ENCODE results near the gene P3H2.
A peak's percentile ranks its signal among the peaks of the same experiment; 100 is the strongest.

P3H2 gene

GRCh38 chr3:190122198-190122771 lies 1.6 kb upstream of the P3H2 start:
- no peak for DNase-seq

DNA sequence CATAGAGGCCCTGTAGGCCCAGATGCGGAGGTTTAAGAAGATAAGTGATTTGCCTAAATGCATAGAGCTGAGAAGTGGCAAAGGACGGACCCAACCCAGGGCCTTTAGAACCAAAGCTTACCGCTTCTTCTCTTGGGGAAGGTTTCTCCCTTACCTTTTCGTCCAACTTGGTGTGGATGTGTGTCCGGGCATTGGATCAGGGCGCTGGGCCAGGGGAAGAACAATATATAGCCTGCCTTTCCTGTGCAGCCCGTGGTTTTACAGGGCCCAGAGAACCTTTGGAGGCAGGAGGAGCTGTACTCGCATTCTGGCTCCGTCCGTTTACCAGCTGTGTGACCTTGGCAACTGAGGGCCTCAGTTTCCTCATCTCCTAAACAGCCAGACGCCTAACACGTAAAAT lies 686 bp upstream of the P3H2 start:
- DNase-seq, result no peak

DNA sequence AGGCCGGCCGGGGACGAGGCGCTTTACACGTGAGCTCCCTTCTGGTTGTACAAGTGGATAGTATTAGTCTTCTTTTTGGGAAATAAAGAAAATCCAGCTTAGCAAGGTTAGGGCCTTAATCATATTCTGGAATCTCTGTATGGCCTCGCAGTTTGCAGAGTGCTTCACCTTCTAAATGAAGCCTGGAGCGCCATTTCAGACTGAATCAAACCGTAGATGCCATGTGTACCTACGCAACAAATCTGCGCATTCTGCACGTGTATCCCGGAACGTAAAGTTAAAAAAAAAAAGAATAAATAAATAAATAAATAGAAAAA lies 322 bp upstream of the P3H2 start:
- no peak for DNase-seq

DNA sequence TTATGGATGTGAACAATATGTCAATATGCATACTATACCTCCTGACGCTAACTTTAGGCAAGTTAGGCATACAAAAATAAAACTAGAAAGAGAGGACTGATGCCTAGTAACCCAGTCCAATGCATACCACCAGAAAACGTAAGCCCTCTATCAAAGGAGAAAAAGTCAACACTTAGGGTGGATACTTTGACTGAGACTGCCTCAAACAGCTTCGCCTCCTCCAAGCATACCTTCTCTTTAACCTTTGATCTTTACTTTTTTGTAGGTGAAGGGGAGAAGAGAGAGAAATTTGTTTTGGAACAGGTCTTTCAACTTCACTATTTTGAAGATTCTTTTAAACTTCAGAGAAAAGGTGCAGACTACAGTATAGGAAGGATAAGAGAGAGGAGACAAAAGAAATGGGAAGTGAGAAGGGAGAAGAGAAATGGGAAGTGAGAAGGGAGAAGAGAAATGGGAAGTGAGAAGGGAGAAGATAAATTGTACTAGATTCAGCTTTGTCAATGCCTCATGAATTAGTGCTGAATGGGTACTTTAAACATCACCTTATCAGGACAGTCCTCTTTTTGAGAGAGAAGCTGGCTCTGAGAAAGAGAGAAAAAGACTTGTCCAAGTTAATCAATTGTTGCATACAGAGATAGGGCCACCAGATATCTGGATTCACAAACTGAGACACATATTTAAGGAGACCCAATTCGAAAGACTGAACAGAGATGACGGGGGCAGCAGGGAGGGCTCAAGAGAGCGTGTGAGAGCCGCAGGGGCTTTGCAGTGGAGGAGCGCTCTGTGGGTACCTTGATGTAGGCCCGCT lies 1.0 kb downstream of the P3H2 start:
- DNase-seq, result peak; percentile 75

DNA sequence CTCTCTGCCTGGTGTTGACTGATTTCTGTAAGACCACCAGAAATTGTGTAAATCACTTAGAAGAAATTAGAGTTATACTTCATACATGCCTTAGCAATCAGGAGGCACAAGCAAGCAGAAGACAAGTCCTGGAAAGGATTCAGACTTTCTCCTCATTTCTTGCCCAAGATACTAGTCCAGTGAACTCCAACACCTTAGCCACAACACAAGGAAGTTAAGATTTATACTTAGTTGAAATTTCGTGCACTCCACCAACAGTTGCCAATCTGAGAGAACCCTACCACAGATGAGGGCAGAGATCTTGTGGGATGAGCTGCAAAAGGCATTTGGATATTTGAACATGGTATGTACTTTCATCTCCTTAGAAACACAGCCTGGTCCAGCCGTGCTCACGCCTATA lies 2.3 kb downstream of the P3H2 start:
- no peak for DNase-seq

- no peak for DNase-seq
Measured at GRCh38 chr3:190117981-190118380, 2.7 kb downstream of the P3H2 start.

GRCh38 chr3:190116551-190117067 lies 4.1 kb downstream of the P3H2 start:
- no peak for DNase-seq

- DNase-seq, result no peak
Measured at GRCh38 chr3:190110826-190111225, 9.9 kb downstream of the P3H2 start.

DNA sequence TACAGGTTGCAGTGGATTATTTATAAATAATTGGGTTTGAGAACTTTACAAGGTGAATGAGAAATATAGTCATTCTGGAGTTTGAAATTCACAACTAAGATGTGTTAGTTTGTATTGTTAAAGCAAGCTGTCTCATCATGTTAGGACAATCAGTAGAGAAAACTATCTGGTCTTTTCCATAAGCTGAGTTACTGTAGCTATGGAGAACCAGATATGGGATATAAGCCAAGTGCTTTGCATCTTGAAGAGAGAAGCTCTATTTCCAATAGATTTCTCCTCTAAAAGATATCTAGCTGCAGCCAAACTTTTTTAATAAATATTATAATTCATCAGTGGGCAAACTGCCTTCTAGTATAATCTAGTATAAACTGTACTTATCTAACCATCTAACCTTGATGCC lies 11.3 kb downstream of the P3H2 start:
- no peak for DNase-seq

DNA sequence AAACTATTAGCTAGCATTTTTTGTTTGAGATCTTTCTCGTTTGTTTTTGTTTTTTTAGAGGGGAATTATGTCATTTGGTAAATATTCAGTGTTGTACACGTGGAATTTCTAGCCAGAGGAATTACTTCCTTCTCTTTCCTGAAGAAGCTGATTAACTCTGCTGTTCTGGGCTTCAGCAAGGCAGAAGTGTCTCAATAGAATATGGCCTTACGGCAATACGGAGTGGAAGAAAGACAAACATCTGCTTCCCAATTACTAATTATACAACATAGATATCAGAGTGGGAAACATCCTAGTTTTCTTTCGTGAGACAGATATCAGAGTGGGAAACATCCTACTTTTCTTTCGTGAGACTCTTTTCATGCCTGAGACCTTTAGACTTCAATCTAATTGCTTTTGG lies 11.9 kb downstream of the P3H2 start:
- DNase-seq, result no peak

- no peak for DNase-seq
Measured at GRCh38 chr3:190105876-190106275, 14.8 kb downstream of the P3H2 start.

DNA sequence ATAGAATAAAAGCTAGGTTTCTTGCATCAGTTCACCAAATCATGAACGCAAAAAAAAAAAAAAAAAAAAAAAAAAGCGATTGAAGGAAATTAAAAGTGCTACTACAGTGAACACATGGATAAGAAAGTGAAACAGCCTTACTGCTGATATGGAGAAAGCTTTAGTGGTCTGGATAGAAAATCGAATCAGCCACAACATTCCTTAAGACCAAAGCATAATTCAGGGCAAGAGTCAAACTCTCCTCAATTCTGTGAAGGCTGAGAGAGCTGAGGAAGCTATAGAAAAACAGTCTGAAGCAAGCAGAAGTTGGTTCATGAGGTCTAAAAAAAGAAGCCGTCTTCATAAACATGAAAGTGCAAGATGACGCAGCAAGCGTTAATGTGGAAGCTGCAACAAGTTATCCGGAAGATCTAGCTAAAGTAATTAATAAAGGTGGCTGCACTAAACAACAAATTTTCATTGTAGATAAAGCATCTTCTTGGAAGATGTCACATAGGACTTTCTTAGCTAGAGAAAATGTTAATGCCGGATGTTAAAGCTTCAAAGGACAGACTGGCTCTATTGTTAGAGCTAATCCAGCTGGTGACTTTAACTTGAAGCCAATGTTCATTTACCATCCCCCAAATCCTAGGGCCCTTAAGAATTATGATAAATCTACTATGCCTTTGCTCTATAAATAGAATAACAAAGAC lies 19.2 kb downstream of the P3H2 start:
- DNase-seq, result peak; percentile 73

DNA sequence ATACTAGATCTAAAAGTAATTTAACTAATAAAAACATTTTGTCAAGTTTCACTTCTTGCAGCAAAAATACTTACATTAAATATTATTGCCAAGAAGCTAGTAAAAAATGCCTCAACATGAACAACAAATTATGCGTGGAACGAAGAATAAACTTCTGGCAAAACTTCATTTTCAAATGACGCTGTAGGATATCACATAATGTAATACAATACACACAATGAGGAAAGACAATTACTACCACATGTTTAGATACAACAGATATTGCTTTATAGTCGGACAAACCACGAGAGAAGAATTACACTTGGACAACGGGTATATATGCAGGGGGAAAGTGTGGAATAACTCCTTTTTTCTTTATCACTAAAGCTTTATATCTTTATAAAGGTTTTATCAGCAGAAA lies 21.6 kb downstream of the P3H2 start:
- no peak for DNase-seq

GRCh38 chr3:190097617-190098016 lies 23.1 kb downstream of the P3H2 start:
- DNase-seq, result no peak

DNA sequence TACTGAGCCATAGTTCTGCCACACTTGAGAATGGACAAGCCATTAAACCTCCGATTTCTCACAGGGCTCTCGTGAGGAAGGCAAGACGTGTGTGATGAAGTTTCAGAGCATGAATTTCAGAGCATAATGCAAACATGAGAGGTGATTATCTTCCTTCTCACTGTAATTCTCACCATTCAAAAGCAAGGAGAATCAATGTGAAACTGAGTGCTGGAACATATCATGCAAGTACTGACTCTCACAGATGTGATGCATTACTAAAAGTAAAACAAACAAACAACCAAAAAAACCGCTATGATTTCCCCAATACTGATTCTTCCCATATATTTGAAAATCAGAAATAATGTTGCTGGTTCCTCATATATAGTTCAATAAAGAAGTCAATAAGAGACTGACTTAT lies 23.7 kb downstream of the P3H2 start:
- no peak for DNase-seq

DNA sequence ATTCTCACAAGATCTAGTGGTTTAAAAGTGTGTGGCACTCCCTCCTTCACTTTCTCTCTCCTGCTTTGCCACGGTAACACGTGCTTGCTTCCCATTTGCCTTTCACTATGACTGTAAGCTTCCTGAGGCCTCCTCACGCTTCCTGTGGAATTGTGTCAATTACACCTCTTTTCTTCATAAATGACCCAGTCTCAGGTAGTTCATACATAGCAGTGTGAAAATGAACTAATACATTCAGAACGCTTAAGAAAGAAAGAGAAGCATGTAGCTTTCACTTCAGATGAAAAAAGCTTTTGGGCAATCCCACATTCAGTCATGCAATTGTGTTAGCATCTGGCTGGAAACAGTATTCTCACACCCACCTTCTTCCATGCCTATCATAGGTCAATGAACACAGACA lies 24.4 kb downstream of the P3H2 start:
- DNase-seq, result no peak

DNA sequence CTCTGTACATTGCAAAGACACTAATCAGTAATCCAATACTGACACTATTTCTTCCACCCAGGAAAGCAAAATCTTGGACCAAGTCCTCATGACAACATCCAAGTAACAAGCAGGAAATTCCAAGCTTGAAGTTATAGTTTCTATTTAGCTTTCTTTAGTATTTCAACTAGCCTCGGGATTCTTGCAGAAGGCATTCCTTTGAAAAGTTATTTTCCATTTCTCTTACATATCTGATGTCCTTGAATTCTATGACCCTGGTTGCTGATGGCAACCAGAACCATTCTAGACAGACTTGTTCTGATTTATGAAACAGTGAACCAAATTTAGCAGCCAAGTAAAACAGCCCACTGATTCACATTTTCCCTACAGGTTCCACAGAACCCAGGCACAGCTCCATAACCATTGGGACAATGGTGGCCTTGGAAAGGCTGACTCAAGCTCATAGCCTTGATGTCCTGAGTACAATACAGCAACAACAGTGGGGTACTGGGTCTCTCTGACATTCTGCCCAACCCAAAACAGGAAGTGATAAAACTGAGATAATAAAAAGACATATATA lies 26.5 kb downstream of the P3H2 start:
- DNase-seq, result no peak

GRCh38 chr3:190092250-190092649 lies 28.4 kb downstream of the P3H2 start:
- DNase-seq, result peak; percentile 79

DNA sequence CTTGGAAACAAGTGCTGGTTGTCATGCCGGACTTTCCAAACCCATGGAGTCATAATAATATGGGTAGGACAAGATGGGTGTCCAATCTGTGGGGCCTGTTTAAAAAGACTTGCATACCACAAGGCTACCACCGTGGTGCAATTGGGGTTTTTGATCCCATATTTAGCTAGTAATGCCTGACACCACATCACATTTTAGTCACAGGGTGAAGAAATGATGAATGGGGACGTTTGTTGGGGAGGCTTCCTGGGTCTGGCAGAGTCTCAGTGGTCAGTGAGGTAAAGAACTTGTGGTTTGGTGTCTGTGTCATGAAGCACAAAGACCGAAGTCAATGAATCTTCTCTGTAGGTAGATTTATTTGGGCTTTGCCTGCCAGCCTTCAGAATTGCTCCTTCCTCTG lies 31.0 kb downstream of the P3H2 start:
- peak; percentile 71 for DNase-seq

DNA sequence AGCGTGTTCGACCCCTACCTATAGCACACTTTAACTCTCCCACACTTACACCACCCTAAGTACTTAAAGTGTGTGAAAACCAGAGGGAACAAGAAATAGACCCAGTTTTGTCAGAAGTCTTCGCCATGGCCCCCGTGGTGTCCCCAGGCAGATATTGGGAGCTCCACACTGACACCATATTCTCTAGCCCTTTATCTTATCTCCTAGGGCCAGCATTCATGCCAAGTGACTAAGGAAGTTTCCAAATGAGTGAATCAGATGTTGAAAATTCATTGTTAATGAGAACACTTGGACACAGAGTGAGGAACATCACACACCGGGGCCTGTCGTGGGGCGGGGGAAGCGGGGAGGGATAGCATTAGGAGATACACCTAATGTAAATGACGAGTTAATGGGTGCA lies 31.8 kb downstream of the P3H2 start:
- no peak for DNase-seq

GRCh38 chr3:190086191-190086590 lies 34.5 kb downstream of the P3H2 start:
- no peak for DNase-seq

- DNase-seq, result no peak
Measured at GRCh38 chr3:190084983-190085382, 35.7 kb downstream of the P3H2 start.

GRCh38 chr3:190083635-190084034 lies 37.1 kb downstream of the P3H2 start:
- DNase-seq, result no peak

DNA sequence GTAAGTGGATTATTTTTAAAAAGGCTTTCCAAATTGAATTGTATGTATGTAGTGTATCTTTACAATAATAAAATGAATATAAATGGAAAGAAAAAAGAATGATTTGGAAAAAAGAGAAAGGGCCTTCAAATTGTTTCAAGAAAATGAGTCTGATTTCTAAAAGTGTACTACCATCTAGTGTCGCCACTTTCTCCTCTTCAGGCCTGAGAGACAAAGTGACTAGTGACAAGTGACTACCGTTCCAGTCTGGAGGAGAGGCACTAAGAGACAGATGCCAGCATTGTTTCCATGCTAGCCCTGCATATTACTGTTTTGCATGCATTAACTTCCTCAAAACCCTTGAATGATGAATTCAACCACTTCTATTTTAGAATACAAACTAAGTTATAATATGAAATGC lies 39.3 kb downstream of the P3H2 start:
- no peak for DNase-seq

All from MV-4-11 (cell line).